Spleen (tissue), 7 donors: Measurements from ENCODE around the gene TNNT2.

Experiments used
- CTCF ChIP-seq, 11 experiments: fragments of 200-600 bp in 7 of 11; fragments of 450-650 bp in 4 of 11; sonication (generic) in 4 of 11; IDR thresholded peaks in 8 of 11; conservative IDR thresholded peaks in 3 of 11; 1 replicate in 7 of 11; 2 replicates in 4 of 11; pipeline versions ENCODE4 v1.4.0 to v1.8.0; 2016 to 2021; ENCODE audit warnings: antibody characterized with exemption in 11 of 11, inconsistent platforms in 4 of 11, mild to moderate bottlenecking in 1 of 11
- POLR2A ChIP-seq, 3 donors: fragments of 450-650 bp; IDR thresholded peaks; one replicate each; pipeline ENCODE4 v1.5.1; 2017; ENCODE audit warnings: antibody characterized with exemption in 3 of 3, mild to moderate bottlenecking in 1 of 3
- donor health status: DM: no; HTN: no; CAD: no; lungs with moderate emphysema.
- donor health status: DM: no; HTN: no; CAD: no.
- donor health status: DM: no; HTN: no; CAD: no.

- TF ChIP-seq CTCF (IDR thresholded peaks at IDR 0.05 in 8 of 11, conservative IDR thresholded peaks at IDR 0.05 in 3 of 11) = no peak
- TF ChIP-seq POLR2A (IDR thresholded peaks at IDR 0.05) = no peak
Measured at GRCh38 chr1:201311356-201312011, 66.0 kb downstream of the TNNT2 start.
